HepG2 (cell line): ENCODE measurements around the gene AFAP1. TPM values are rescaled to one million over a fixed set of nuclear protein-coding genes. Genes with fewer than 3 reads are reported as not detected.

Experiments used
- ASH2L ChIP-seq: fragments of 300-600, 200-600 bp; sonication (generic); IDR thresholded peaks from 2 replicates; pipeline ENCODE4 v1.7.0; 2017; ENCODE audit warnings: low read depth, mild to moderate bottlenecking, moderate library complexity, mixed read lengths, low read length; ENCODE audit not compliant: insufficient read length
- FOXP1 ChIP-seq, 2 experiments: fragments of 450-650 bp in 1 of 2; IDR thresholded peaks; 2 replicates each; pipeline ENCODE4 v1.6.1; 2017 to 2018; ENCODE audit warnings: antibody characterized with exemption in 1 of 2
- GATA4 ChIP-seq: sonication (generic); IDR thresholded peaks from 2 replicates; pipeline ENCODE4 v1.6.1; 2016; ENCODE audit warnings: antibody characterized with exemption, low read depth, borderline replicate concordance
- SAFB2 ChIP-seq: sonication (generic); formaldehyde crosslinking; IDR thresholded peaks from 2 replicates; pipeline ENCODE4 v1.5.1; 2020; ENCODE audit warnings: missing genetic modification reagents, low read depth, mild to moderate bottlenecking, borderline replicate concordance
- SP4 ChIP-seq: sonication (generic); formaldehyde crosslinking; IDR thresholded peaks from 2 replicates; pipeline ENCODE4 v1.8.1; 2023; ENCODE audit warnings: mild to moderate bottlenecking, missing genetic modification reagents
- ZNF20 ChIP-seq: sonication (generic); formaldehyde crosslinking; IDR thresholded peaks from 2 replicates; pipeline ENCODE4 v1.4.0; 2020; ENCODE audit warnings: mild to moderate bottlenecking, moderate library complexity, missing genetic modification reagents
- ZNF282 ChIP-seq: fragments of 450-650 bp; IDR thresholded peaks from 2 replicates; pipeline ENCODE4 v1.6.1; 2018; ENCODE audit not compliant: partially characterized antibody
- ZNF333 ChIP-seq: sonication (generic); formaldehyde crosslinking; IDR thresholded peaks from 2 replicates; pipeline ENCODE4 v1.4.0; 2020; ENCODE audit warnings: mild to moderate bottlenecking, missing genetic modification reagents, borderline replicate concordance
- ZNF432 ChIP-seq: sonication (generic); formaldehyde crosslinking; IDR thresholded peaks from 2 replicates; pipeline ENCODE4 v1.5.0; 2020; ENCODE audit warnings: missing genetic modification reagents, mild to moderate bottlenecking, borderline replicate concordance
- ZNF446 ChIP-seq: sonication (generic); formaldehyde crosslinking; IDR thresholded peaks from 2 replicates; pipeline ENCODE4 v1.5.0; 2020; ENCODE audit warnings: mild to moderate bottlenecking, missing genetic modification reagents
- ZNF460 ChIP-seq: sonication (generic); formaldehyde crosslinking; IDR thresholded peaks from 2 replicates; pipeline ENCODE4 v1.5.1; 2020; ENCODE audit warnings: missing genetic modification reagents, mild to moderate bottlenecking, borderline replicate concordance
- ZNF598 ChIP-seq: sonication (generic); formaldehyde crosslinking; IDR thresholded peaks from 2 replicates; pipeline ENCODE4 v1.5.1; 2020; ENCODE audit warnings: mild to moderate bottlenecking, missing genetic modification reagents, borderline replicate concordance
- ZNF646 ChIP-seq: sonication (generic); formaldehyde crosslinking; IDR thresholded peaks from 2 replicates; pipeline ENCODE4 v1.9.0; 2021; ENCODE audit warnings: mild to moderate bottlenecking, missing genetic modification reagents
- ZNF674 ChIP-seq: sonication (generic); formaldehyde crosslinking; IDR thresholded peaks from 2 replicates; pipeline ENCODE4 v1.5.0; 2020; ENCODE audit warnings: low read depth, mild to moderate bottlenecking, missing genetic modification reagents
- ZNF691 ChIP-seq: sonication (generic); formaldehyde crosslinking; IDR thresholded peaks from 2 replicates; pipeline ENCODE4 v1.4.0; 2020; ENCODE audit warnings: missing genetic modification reagents, low read depth, mild to moderate bottlenecking, borderline replicate concordance
- ZSCAN20 ChIP-seq: sonication (generic); formaldehyde crosslinking; IDR thresholded peaks from 2 replicates; pipeline ENCODE4 v1.4.0; 2020; ENCODE audit warnings: missing genetic modification reagents, mild to moderate bottlenecking, borderline replicate concordance
- ZSCAN9 ChIP-seq: IDR thresholded peaks from 2 replicates; pipeline ENCODE4 v1.6.1; 2016; ENCODE audit warnings: borderline replicate concordance
- polyA plus RNA-seq, 8 experiments: library from polyadenylated mRNA; depleted of rRNA in 3 of 8; stranded (reverse) in 7 of 8; unstranded in 1 of 8; fragments of >200 nt; fragmentation: Illumina TruSeq in 4 of 8; extraction: Trizol in 4 of 8; gene quantifications; 2 replicates each; pipeline versions ENCODE4 v1.2.1 to v1.2.3, GENCODE V29; 2011 to 2016; ENCODE audit warnings: low read depth in 4 of 8, missing spikeins in 1 of 8, mixed read lengths in 1 of 8; ENCODE audit not compliant: insufficient read depth in 1 of 8
- total RNA-seq, 5 experiments: library from RNA; depleted of rRNA; stranded (reverse); fragments of >200 nt; fragmentation: Illumina TruSeq; extraction: Trizol; gene quantifications; 2 replicates each; pipeline ENCODE4 v1.2.3, GENCODE V29; 2016; ENCODE audit warnings: low read depth in 1 of 5

Gene AFAP1
- total and polyA plus RNA-seq, 2 of the 13 experiments (the other 11 are each of a cell fraction or from before 2014, with no cell fraction given), result 2.5 TPM

- TF ChIP-seq ZNF646 (0 out of 2 replicates have a peak, but pooled peaks have one; percentile 25), ZSCAN20 (CRISPR knock-in tag) (no peak), ZNF282 (no peak), ASH2L (peak; percentile 70), SAFB2 (CRISPR knock-in tag) (no peak), ZNF674 (CRISPR knock-in tag) (no peak), ZSCAN9 (CRISPR knock-in tag) (0 out of 2 replicates have a peak, but pooled peaks have one; percentile 41), ZNF333 (no peak), ZNF432 (no peak), ZNF691 (CRISPR knock-in tag) (no peak; the same call in 1 of the 2 replicates), ZNF446 (CRISPR knock-in tag) (no peak), FOXP1 (IDR thresholded peaks at IDR 0.05) (no peak), FOXP1 (CRISPR knock-in tag; IDR thresholded peaks at IDR 0.05) (peak; percentile 71), ZNF20 (no peak), GATA4 (no peak), ZNF460 (no peak), SP4 (CRISPR knock-in tag) (no peak), ZNF598 (CRISPR knock-in tag) (0 out of 2 replicates have a peak, but pooled peaks have one; percentile 22)
Measured at GRCh38 chr4:7805533-7806337, 133.9 kb downstream of the AFAP1 start (continued).
